Ishikawa (cell line): ENCODE measurements around the gene MRPL53.

Experiments used
- CEBPB ChIP-seq: IDR thresholded peaks from 2 replicates; pipeline ENCODE4 v1.6.1; 2012
- CREB1 ChIP-seq: IDR thresholded peaks from 2 replicates; pipeline ENCODE4 v1.6.1; 2012; ENCODE audit warnings: low read depth
- EGR1 ChIP-seq: IDR thresholded peaks from 2 replicates; pipeline ENCODE4 v1.6.1; 2012
- EP300 ChIP-seq: IDR thresholded peaks from 2 replicates; pipeline ENCODE4 v1.6.1; 2012; ENCODE audit warnings: borderline replicate concordance
- FOXM1 ChIP-seq: IDR thresholded peaks from 2 replicates; pipeline ENCODE4 v1.6.1; 2012; ENCODE audit warnings: low read depth, borderline replicate concordance
- MAX ChIP-seq: IDR thresholded peaks from 2 replicates; pipeline ENCODE4 v1.6.1; 2012
- NFIC ChIP-seq: IDR thresholded peaks from 2 replicates; pipeline ENCODE4 v1.6.1; 2012
- RAD21 ChIP-seq: IDR thresholded peaks from 2 replicates; pipeline ENCODE4 v1.6.1; 2012; ENCODE audit warnings: low read depth
- REST ChIP-seq: IDR thresholded peaks from 2 replicates; pipeline ENCODE4 v1.6.1; 2012; ENCODE audit warnings: low read depth, mild to moderate bottlenecking
- TAF1 ChIP-seq: IDR thresholded peaks from 2 replicates; pipeline ENCODE4 v1.6.1; 2012; ENCODE audit warnings: low read depth, mild to moderate bottlenecking
- TCF12 ChIP-seq: IDR thresholded peaks from 2 replicates; pipeline ENCODE4 v1.6.1; 2012; ENCODE audit warnings: low read depth
- TEAD4 ChIP-seq: IDR thresholded peaks from 2 replicates; pipeline ENCODE4 v1.6.1; 2012
- YY1 ChIP-seq: IDR thresholded peaks from 2 replicates; pipeline ENCODE4 v1.6.1; 2012; ENCODE audit warnings: low read depth
- ZBTB7A ChIP-seq: IDR thresholded peaks from 2 replicates; pipeline ENCODE4 v1.6.1; 2012; ENCODE audit warnings: low read depth
- TF ChIP-seq, protein P1 (sequence below): IDR thresholded peaks from 2 replicates; pipeline ENCODE4 v1.6.1; 2012

Gene MRPL53

GRCh38 chr2:74436848-74437695 is 35.4 kb downstream of the MRPL53 start:
- no peak for TF ChIP-seq ZBTB7A
- TF ChIP-seq MAX: no peak
- no peak for TF ChIP-seq TEAD4
- TF ChIP-seq REST: no peak
- no peak for TF ChIP-seq RAD21
- no peak for TF ChIP-seq TCF12
- TF ChIP-seq FOXM1: no peak
- TF ChIP-seq EGR1: no peak
- no peak for TF ChIP-seq EP300
- TF ChIP-seq, protein P1, sequence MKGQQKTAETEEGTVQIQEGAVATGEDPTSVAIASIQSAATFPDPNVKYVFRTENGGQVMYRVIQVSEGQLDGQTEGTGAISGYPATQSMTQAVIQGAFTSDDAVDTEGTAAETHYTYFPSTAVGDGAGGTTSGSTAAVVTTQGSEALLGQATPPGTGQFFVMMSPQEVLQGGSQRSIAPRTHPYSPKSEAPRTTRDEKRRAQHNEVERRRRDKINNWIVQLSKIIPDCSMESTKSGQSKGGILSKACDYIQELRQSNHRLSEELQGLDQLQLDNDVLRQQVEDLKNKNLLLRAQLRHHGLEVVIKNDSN: no peak
- no peak for TF ChIP-seq TAF1
- TF ChIP-seq CEBPB: no peak
- TF ChIP-seq NFIC: no peak
- no peak for TF ChIP-seq YY1
- TF ChIP-seq CREB1: no peak

DNA sequence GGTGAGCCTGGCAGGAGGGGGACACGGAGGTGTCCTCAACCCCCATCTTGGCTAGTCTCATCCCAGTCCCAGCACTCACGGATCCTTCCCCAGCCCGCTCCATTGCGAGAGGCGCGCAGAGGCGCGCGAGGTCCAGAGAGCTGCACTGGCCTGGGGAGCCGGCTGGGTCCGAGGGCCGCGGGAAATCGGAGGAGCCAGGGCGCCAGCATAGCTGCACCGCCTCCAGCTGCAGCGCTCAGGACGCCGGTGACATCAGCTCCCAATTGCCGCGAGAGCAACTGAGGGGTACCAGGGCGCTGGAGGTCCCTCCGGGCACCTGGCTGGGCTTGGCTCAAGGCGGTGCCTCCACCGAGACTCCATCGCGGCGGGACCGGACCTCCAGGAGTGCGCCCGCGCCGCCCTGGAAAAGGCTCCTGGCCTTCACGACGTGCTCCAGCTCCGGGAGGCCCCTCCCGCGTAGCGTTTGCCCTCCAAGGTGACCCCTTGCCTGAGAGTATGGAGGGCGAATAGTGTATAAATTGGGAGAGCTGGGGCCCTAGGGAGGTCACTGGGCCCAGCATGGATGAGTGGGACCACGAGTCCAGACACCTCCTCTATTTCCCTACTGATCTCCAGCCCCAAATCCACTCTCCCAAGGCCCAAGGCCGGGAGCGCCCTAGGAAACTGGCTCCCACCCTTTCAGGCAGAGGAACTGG is 36.2 kb downstream of the MRPL53 start:
- TF ChIP-seq CREB1: no peak
- no peak for TF ChIP-seq TEAD4
- no peak for TF ChIP-seq MAX
- no peak for TF ChIP-seq NFIC
- no peak for TF ChIP-seq EGR1
- TF ChIP-seq, protein P1: no peak
- TF ChIP-seq EP300: no peak
- no peak for TF ChIP-seq REST
- no peak for TF ChIP-seq TAF1
- TF ChIP-seq CEBPB: no peak
- no peak for TF ChIP-seq YY1
- TF ChIP-seq FOXM1: no peak
- no peak for TF ChIP-seq RAD21
- no peak for TF ChIP-seq TCF12
- no peak for TF ChIP-seq ZBTB7A

DNA sequence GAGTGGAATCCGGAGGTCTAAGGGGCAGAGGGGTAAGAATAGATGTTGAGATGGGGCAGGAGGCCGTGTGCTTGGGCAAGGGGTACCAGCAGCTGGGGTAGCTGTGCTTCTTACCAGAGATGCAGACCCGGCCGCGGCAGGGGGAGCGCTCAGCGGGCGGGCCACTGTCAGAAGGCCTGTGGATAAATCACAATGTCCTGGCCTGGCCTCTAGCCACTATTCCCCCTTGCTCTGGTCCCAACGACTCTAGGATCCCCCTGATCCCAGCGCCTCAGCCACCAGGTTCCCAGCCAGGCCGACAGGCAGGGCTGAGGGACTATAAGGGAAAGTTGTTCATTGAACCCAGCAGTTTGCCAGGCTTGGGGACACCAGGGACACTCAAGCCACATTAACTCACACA is 42.0 kb downstream of the MRPL53 start:
- TF ChIP-seq CREB1 (no peak), EGR1 (no peak), REST (no peak), TCF12 (no peak), ZBTB7A (no peak), YY1 (no peak), CEBPB (no peak), FOXM1 (no peak)
- TF ChIP-seq, protein P1: no peak
